Fibroblast of pulmonary artery (primary cell): ENCODE measurements around the gene FRS3.
A peak's percentile ranks its signal among the peaks of the same experiment; 100 is the strongest.

Experiments used
- DNase-seq: peaks from one replicate; pipeline ENCODE4 v3.0.0-alpha.2; 2010; ENCODE audit warnings: low read depth
- H3K4me3 ChIP-seq: replicated peaks from 2 replicates; pipeline ENCODE4 v1.5.1; 2011; ENCODE audit warnings: low read depth, mild to moderate bottlenecking, control low read depth, low read length, moderate library complexity
- CTCF ChIP-seq: IDR thresholded peaks from 2 replicates; pipeline ENCODE4 v1.5.1; 2011; ENCODE audit warnings: mild to moderate bottlenecking, control low read depth, low read length, inconsistent platforms; ENCODE audit errors: missing control alignments

Gene FRS3

GRCh38 chr6:41747256-41748101, 32.2 kb downstream of the FRS3 start, which contains the start of gene PGC:
Gene PGC, minus strand, starts transcription at chr6:41747397. Its CDS starts 63 bp downstream, at chr6:41747334.
- peak; percentile 34 for DNase-seq
- H3K4me3 ChIP-seq = no peak within 1 kb of the TSS
- no peak for TF ChIP-seq CTCF

GRCh38 chr6:41746107-41746506, 33.6 kb downstream of the FRS3 start:
- no peak for DNase-seq
- no peak for TF ChIP-seq CTCF

GRCh38 chr6:41744236-41744787, 35.4 kb downstream of the FRS3 start:
- no peak for TF ChIP-seq CTCF
- H3K4me3 ChIP-seq = no peak overlapping the region
- no peak for DNase-seq

More at GRCh38 chr6:41746107-41746506, 33.6 kb downstream of the FRS3 start:
- no peak overlapping the region for H3K4me3 ChIP-seq

- DNase-seq = no peak
- H3K4me3 ChIP-seq = no peak overlapping the region
- no peak for TF ChIP-seq CTCF
Observed at GRCh38 chr6:41743406-41744235, 36.1 kb downstream of the FRS3 start.

GRCh38 chr6:41741625-41742490, 37.8 kb downstream of the FRS3 start:
- no peak for DNase-seq
- H3K4me3 ChIP-seq = no peak overlapping the region
- TF ChIP-seq CTCF = no peak
